ENCODE measurements around the gene HSPE1.
A peak's percentile ranks its signal among the peaks of the same experiment; 100 is the strongest.

The HSPE1 gene

DNA sequence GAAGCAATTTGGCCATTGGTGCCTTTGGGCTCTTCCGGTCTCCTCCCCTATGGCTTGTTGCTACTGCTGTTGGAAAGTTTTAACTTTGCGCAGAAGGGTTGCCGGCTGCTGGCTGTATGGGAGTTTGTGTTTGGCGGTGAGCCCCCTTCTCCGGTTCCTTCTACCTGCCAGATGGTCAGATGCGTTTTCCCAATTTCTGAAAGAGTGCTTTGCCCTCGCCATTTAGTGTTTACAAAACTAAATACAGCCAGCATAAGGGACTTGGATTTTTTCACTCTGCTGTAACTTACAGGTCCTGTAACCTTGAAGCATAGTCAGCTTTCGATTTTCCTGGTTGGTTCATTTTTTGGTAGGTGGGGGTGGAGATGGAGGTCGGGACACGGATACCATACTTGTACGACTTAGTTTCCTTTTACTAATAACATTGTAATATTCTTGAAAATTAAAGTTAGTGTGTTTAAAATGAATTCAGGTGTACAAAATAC lies 46.2 kb upstream of the HSPE1 start:
- H3K27me3 ChIP-seq (replicated peaks; ENCODE audit: control insufficient read depth, insufficient read depth, low read length): no peaks in the 10 kb centered on the region
- H3K4me3 ChIP-seq (replicated peaks; ENCODE audit: low read depth, low read length): peak overlapping the region; percentile 93
- TF ChIP-seq, protein P1, sequence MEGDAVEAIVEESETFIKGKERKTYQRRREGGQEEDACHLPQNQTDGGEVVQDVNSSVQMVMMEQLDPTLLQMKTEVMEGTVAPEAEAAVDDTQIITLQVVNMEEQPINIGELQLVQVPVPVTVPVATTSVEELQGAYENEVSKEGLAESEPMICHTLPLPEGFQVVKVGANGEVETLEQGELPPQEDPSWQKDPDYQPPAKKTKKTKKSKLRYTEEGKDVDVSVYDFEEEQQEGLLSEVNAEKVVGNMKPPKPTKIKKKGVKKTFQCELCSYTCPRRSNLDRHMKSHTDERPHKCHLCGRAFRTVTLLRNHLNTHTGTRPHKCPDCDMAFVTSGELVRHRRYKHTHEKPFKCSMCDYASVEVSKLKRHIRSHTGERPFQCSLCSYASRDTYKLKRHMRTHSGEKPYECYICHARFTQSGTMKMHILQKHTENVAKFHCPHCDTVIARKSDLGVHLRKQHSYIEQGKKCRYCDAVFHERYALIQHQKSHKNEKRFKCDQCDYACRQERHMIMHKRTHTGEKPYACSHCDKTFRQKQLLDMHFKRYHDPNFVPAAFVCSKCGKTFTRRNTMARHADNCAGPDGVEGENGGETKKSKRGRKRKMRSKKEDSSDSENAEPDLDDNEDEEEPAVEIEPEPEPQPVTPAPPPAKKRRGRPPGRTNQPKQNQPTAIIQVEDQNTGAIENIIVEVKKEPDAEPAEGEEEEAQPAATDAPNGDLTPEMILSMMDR (IDR thresholded peaks at IDR 0.05; ENCODE audit: insufficient read depth, low read length, poor library complexity, severe bottlenecking): no peak
- no peaks in the 10 kb centered on the region; the same call in none of the 2 replicates for H3K36me3 ChIP-seq (ENCODE audit: control insufficient read depth, insufficient read depth, low read length)
- no peak for DNase-seq (ENCODE audit: extremely low read depth, insufficient read length)

DNA sequence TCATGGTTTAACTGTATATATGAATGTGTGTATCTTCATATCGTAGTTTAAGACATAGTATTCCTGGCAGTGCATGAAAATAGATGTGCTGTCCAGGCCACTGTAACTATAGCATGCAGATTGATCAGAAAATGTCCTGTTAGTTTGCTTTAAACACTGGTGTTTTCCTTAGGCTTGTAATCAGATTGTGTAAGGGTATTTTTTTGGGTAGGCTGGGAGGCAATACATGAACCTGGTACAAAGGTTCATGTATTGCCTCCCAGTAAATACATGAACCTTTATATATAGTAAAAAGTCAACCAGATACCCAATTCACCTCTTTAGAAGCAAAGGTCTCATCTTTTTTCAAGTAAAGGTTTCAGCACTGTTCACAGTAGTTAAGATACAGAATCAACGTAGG lies 45.3 kb upstream of the HSPE1 start:
- H3K36me3 ChIP-seq (ENCODE audit: control insufficient read depth, insufficient read depth, low read length): no peaks in the 10 kb centered on the region; the same call in none of the 2 replicates

DNA sequence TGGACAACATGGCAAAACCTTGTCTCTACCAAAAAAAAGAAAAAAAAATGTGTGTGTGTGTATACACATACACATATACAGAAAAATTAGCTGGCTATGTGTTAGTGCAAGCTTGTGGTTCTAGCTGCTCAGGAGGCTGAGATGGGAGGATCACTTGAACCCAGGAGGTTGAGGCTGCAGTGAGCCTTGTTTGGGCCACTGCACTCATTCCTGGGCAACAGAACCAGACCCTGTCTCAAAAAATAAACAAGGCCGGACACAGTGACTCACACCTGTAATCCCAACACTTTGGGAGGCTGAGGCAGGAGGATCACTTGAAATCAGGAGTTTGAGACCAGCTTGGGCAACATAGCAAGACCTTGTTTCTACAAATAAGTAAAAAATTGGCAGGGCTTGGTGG lies 44.8 kb upstream of the HSPE1 start:
- Histone ChIP-seq H3K4me3 (replicated peaks; ENCODE audit: low read depth, low read length) (no peak overlapping the region), H3K27me3 (replicated peaks; ENCODE audit: control insufficient read depth, insufficient read depth, low read length) (no peaks in the 10 kb centered on the region), H3K36me3 (ENCODE audit: control insufficient read depth, insufficient read depth, low read length) (no peaks in the 10 kb centered on the region; the same call in none of the 2 replicates)
- DNase-seq (ENCODE audit: extremely low read depth, insufficient read length): no peak
- TF ChIP-seq, protein P1 (IDR thresholded peaks at IDR 0.05; ENCODE audit: insufficient read depth, low read length, poor library complexity, severe bottlenecking): no peak

More for the DNA sequence above, 45.3 kb upstream of the HSPE1 start:
- TF ChIP-seq, protein P1 (IDR thresholded peaks at IDR 0.05; ENCODE audit: insufficient read depth, low read length, poor library complexity, severe bottlenecking): no peak
- peak overlapping the region; percentile 93 for H3K4me3 ChIP-seq (replicated peaks; ENCODE audit: low read depth, low read length)
- no peaks in the 10 kb centered on the region for H3K27me3 ChIP-seq (replicated peaks; ENCODE audit: control insufficient read depth, insufficient read depth, low read length)
- DNase-seq (ENCODE audit: extremely low read depth, insufficient read length): no peak

DNA sequence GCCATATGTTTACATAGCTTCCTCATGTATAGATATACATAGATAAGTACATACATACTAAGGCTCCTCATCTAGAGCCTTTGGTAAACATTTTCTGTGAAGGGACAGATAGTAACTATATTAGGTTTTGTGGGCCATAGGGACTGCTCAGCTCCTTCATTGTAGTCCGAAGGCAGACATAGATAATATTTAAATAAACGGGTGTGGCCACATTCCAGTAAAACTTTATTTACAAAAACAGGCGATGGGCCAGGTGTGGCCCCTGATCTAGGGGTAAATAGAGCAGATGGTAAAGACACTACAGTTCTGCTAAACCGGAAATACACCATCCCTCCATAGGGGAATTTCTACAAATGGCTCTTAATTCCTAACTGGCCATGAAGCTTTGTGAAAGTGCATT lies 39.5 kb upstream of the HSPE1 start:
- TF ChIP-seq, protein P1 (IDR thresholded peaks at IDR 0.05; ENCODE audit: insufficient read depth, low read length, poor library complexity, severe bottlenecking): no peak
- Histone ChIP-seq H3K36me3 (ENCODE audit: control insufficient read depth, insufficient read depth, low read length) (peaks cover 10% of the 10 kb centered on the region), H3K27me3 (replicated peaks; ENCODE audit: control insufficient read depth, insufficient read depth, low read length) (no peaks in the 10 kb centered on the region), H3K4me3 (replicated peaks; ENCODE audit: low read depth, low read length) (no peak overlapping the region)
- DNase-seq (ENCODE audit: extremely low read depth, insufficient read length): no peak

DNA sequence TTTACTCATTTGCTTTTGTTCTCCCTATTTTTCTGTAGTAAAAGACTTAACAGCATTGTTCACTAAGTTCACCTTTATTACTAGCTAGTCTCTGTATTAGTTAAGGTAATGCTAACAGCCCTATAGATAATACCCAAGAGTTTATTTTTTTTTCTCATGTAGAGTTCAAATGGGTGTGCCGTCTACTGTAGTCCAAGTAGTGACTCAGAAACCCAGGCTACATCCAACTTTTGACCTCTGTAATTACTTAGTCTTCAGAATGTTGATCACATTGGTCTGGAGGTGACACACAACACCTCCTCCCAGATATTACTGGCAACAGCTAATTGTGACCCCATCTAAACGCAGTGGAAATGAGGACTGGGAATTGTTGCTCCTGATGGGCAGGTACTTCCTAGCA lies 39.1 kb upstream of the HSPE1 start:
- TF ChIP-seq, protein P1 (IDR thresholded peaks at IDR 0.05; ENCODE audit: insufficient read depth, low read length, poor library complexity, severe bottlenecking): no peak
- Histone ChIP-seq H3K4me3 (replicated peaks; ENCODE audit: low read depth, low read length) (no peak overlapping the region), H3K36me3 (ENCODE audit: control insufficient read depth, insufficient read depth, low read length) (peaks cover 11% of the 10 kb centered on the region), H3K27me3 (replicated peaks; ENCODE audit: control insufficient read depth, insufficient read depth, low read length) (no peaks in the 10 kb centered on the region)
- no peak for DNase-seq (ENCODE audit: extremely low read depth, insufficient read length)

DNA sequence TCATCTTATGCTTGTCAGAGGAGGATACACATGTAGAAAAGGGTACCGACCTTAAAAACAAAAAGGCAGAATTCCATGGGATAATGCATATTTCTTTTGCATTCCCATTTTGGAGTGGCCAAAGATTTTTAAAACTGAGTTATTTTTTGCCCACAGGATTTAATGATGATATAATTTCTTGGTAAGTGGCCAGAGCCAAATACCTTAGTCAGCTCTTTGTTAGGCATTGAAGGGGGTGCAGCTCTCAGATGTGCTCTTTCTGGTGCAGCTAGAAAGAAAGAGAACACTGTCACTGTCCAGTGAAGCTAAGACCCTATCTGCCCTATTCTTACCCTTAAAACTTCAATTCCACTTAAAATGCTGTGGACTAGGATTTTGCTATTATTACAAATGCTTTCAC lies 36.0 kb upstream of the HSPE1 start:
- TF ChIP-seq, protein P1 (IDR thresholded peaks at IDR 0.05; ENCODE audit: insufficient read depth, low read length, poor library complexity, severe bottlenecking): no peak
- Histone ChIP-seq H3K4me3 (replicated peaks; ENCODE audit: low read depth, low read length) (no peak overlapping the region), H3K27me3 (replicated peaks; ENCODE audit: control insufficient read depth, insufficient read depth, low read length) (no peaks in the 10 kb centered on the region), H3K36me3 (ENCODE audit: control insufficient read depth, insufficient read depth, low read length) (peaks cover 11% of the 10 kb centered on the region)
- no peak for DNase-seq (ENCODE audit: extremely low read depth, insufficient read length)

Measured in GM06990 (cell line).